ENCODE data around the gene CCDC171. TPM values are rescaled to one million over a fixed set of nuclear protein-coding genes. Genes with fewer than 3 reads are reported as not detected.

Gene CCDC171
- total RNA-seq, 2 donors from 2014 or later: 2.5 to 5.5 TPM

DNA sequence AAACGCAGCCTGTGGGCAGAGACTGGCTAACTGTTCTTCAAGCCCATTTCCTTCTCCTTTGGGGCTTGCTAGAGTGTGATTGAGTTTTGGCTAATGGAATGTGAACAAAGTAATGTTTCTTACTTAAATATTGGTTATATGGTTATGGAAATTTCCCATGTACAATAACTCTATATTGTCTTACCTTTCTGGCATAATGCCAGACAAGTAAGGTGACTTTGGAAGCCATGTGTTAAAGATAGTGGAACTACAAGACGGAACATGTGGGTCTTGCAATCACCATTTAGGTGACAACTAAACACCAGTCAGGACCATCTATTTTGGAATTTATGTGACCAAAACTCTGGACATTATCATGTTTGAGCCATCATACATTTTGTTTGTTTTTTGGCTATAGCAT lies 260.2 kb downstream of the CCDC171 start:
- Mint-ChIP-seq H3K9me3 (peaks cover 3% of the 10 kb centered on the region), H3K27me3 (no peaks in the 10 kb centered on the region), H3K36me3 (ENCODE audit: low read depth) (no peaks in the 10 kb centered on the region), H3K4me3 (no peak overlapping the region), H3K4me1 (no peaks in the 10 kb centered on the region), H3K27ac (no peak overlapping the region)
- no peak for ATAC-seq (replicated peaks)

DNA sequence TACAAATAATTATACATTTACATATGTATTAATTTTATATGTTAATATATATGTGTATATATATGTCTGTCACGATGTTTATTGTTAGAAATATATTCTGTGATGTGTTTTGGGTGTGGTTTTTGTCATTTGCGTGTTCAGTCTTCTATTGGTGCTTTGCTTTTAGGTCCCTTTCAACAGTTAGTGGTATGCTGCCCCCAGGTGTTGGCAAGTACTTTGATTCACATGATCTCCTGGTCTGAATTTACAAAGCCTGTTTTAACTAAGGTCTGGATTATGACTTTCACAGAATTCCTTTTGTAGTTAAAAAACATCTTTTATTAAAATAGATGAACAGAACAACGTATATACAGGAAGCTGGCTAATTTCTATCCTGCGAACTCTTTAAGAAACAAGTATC lies 271.5 kb downstream of the CCDC171 start:
- no peaks in the 10 kb centered on the region for H3K9me3 Mint-ChIP-seq
- no peaks in the 10 kb centered on the region for H3K4me1 Mint-ChIP-seq
- no peak overlapping the region for H3K4me3 Mint-ChIP-seq

GRCh38 chr9:15831384-15831783 lies 278.5 kb downstream of the CCDC171 start:
- no peaks in the 10 kb centered on the region for H3K4me1 Mint-ChIP-seq
- no peak overlapping the region for H3K27ac Mint-ChIP-seq
- no peaks in the 10 kb centered on the region for H3K9me3 Mint-ChIP-seq
- no peaks in the 10 kb centered on the region for H3K27me3 Mint-ChIP-seq
- H3K36me3 Mint-ChIP-seq (ENCODE audit: low read depth): no peaks in the 10 kb centered on the region
- ATAC-seq (replicated peaks): no peak
- no peak overlapping the region for H3K4me3 Mint-ChIP-seq

More for the DNA sequence above, 271.5 kb downstream of the CCDC171 start:
- no peak for ATAC-seq (replicated peaks)
- no peaks in the 10 kb centered on the region for H3K36me3 Mint-ChIP-seq (ENCODE audit: low read depth)
- H3K27me3 Mint-ChIP-seq: no peaks in the 10 kb centered on the region
- H3K27ac Mint-ChIP-seq: no peak overlapping the region

DNA sequence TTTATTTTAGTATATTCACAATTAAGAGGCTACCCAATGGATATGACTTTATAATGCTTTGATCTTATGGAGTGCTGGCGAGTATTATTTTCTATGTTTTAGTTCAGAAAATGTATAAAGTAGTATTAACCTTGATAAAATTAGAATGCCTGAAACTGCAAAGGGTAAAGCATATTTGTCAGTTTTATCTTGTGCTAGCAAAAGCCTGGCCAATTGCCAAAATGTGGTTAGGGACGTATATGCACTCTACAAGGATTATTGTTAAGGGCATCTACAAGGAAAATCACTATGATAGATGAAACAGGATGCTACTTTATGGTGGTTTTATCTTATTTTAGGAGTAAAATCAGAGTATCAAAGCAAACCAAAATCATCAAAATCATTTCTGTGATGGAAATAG lies 281.7 kb downstream of the CCDC171 start:
- no peak overlapping the region for H3K27ac Mint-ChIP-seq
- no peaks in the 10 kb centered on the region for H3K9me3 Mint-ChIP-seq
- H3K4me3 Mint-ChIP-seq: no peak overlapping the region
- ATAC-seq (replicated peaks): no peak
- no peaks in the 10 kb centered on the region for H3K4me1 Mint-ChIP-seq
- H3K36me3 Mint-ChIP-seq (ENCODE audit: low read depth): no peaks in the 10 kb centered on the region
- H3K27me3 Mint-ChIP-seq: no peaks in the 10 kb centered on the region

- H3K9me3 Mint-ChIP-seq: no peaks in the 10 kb centered on the region
- no peak overlapping the region for H3K4me3 Mint-ChIP-seq
- no peak overlapping the region for H3K27ac Mint-ChIP-seq
- H3K36me3 Mint-ChIP-seq (ENCODE audit: low read depth): no peaks in the 10 kb centered on the region
- H3K4me1 Mint-ChIP-seq: no peaks in the 10 kb centered on the region
- ATAC-seq (replicated peaks): no peak
- H3K27me3 Mint-ChIP-seq: no peaks in the 10 kb centered on the region
Measured at GRCh38 chr9:15837079-15837679, 284.3 kb downstream of the CCDC171 start.

- no peak overlapping the region for H3K4me3 Mint-ChIP-seq
- H3K4me1 Mint-ChIP-seq: no peaks in the 10 kb centered on the region
- ATAC-seq (replicated peaks): no peak
- no peak overlapping the region for H3K27ac Mint-ChIP-seq
- no peaks in the 10 kb centered on the region for H3K27me3 Mint-ChIP-seq
- H3K9me3 Mint-ChIP-seq: no peaks in the 10 kb centered on the region
- no peaks in the 10 kb centered on the region for H3K36me3 Mint-ChIP-seq (ENCODE audit: low read depth)
Measured at GRCh38 chr9:15842051-15842450, 289.2 kb downstream of the CCDC171 start.

GRCh38 chr9:15843316-15843715 lies 290.5 kb downstream of the CCDC171 start:
- no peaks in the 10 kb centered on the region for H3K9me3 Mint-ChIP-seq
- no peak overlapping the region for H3K4me3 Mint-ChIP-seq
- no peak for ATAC-seq (replicated peaks)
- no peaks in the 10 kb centered on the region for H3K36me3 Mint-ChIP-seq (ENCODE audit: low read depth)
- no peaks in the 10 kb centered on the region for H3K27me3 Mint-ChIP-seq
- no peaks in the 10 kb centered on the region for H3K4me1 Mint-ChIP-seq
- H3K27ac Mint-ChIP-seq: no peak overlapping the region

- H3K27me3 Mint-ChIP-seq: no peaks in the 10 kb centered on the region
- no peaks in the 10 kb centered on the region for H3K4me1 Mint-ChIP-seq
- no peak overlapping the region for H3K4me3 Mint-ChIP-seq
- H3K27ac Mint-ChIP-seq: no peak overlapping the region
- H3K36me3 Mint-ChIP-seq (ENCODE audit: low read depth): no peaks in the 10 kb centered on the region
- ATAC-seq (replicated peaks): no peak
- no peaks in the 10 kb centered on the region for H3K9me3 Mint-ChIP-seq
Measured at GRCh38 chr9:15843931-15844330, 291.1 kb downstream of the CCDC171 start.

GRCh38 chr9:15846611-15847010 lies 293.8 kb downstream of the CCDC171 start:
- H3K4me1 Mint-ChIP-seq: no peaks in the 10 kb centered on the region
- no peak overlapping the region for H3K4me3 Mint-ChIP-seq
- H3K27me3 Mint-ChIP-seq: no peaks in the 10 kb centered on the region
- H3K9me3 Mint-ChIP-seq: no peaks in the 10 kb centered on the region
- H3K27ac Mint-ChIP-seq: no peak overlapping the region
- no peak for ATAC-seq (replicated peaks)
- no peaks in the 10 kb centered on the region for H3K36me3 Mint-ChIP-seq (ENCODE audit: low read depth)

- Mint-ChIP-seq H3K27ac (no peak overlapping the region), H3K9me3 (no peaks in the 10 kb centered on the region), H3K4me3 (no peak overlapping the region), H3K27me3 (no peaks in the 10 kb centered on the region), H3K36me3 (ENCODE audit: low read depth) (no peaks in the 10 kb centered on the region), H3K4me1 (no peaks in the 10 kb centered on the region)
- no peak for ATAC-seq (replicated peaks)
Measured at GRCh38 chr9:15849871-15850270, 297.0 kb downstream of the CCDC171 start.

- no peaks in the 10 kb centered on the region for H3K36me3 Mint-ChIP-seq (ENCODE audit: low read depth)
- H3K9me3 Mint-ChIP-seq: no peaks in the 10 kb centered on the region
- no peaks in the 10 kb centered on the region for H3K4me1 Mint-ChIP-seq
- no peak for ATAC-seq (replicated peaks)
- H3K4me3 Mint-ChIP-seq: no peak overlapping the region
- H3K27me3 Mint-ChIP-seq: no peaks in the 10 kb centered on the region
- H3K27ac Mint-ChIP-seq: no peak overlapping the region
Measured at GRCh38 chr9:15851766-15852165, 298.9 kb downstream of the CCDC171 start.

- H3K27ac Mint-ChIP-seq: no peak overlapping the region
- H3K9me3 Mint-ChIP-seq: no peaks in the 10 kb centered on the region
- H3K4me3 Mint-ChIP-seq: no peak overlapping the region
- no peaks in the 10 kb centered on the region for H3K36me3 Mint-ChIP-seq (ENCODE audit: low read depth)
- ATAC-seq (replicated peaks): no peak
- no peaks in the 10 kb centered on the region for H3K27me3 Mint-ChIP-seq
- no peaks in the 10 kb centered on the region for H3K4me1 Mint-ChIP-seq
Measured at GRCh38 chr9:15856591-15856990, 303.7 kb downstream of the CCDC171 start.

GRCh38 chr9:15867334-15867733 lies 314.5 kb downstream of the CCDC171 start:
- Mint-ChIP-seq H3K27ac (no peak overlapping the region), H3K4me1 (no peaks in the 10 kb centered on the region), H3K9me3 (peaks cover 1% of the 10 kb centered on the region), H3K4me3 (no peak overlapping the region), H3K27me3 (no peaks in the 10 kb centered on the region), H3K36me3 (ENCODE audit: low read depth) (no peaks in the 10 kb centered on the region)
- no peak for ATAC-seq (replicated peaks)

DNA sequence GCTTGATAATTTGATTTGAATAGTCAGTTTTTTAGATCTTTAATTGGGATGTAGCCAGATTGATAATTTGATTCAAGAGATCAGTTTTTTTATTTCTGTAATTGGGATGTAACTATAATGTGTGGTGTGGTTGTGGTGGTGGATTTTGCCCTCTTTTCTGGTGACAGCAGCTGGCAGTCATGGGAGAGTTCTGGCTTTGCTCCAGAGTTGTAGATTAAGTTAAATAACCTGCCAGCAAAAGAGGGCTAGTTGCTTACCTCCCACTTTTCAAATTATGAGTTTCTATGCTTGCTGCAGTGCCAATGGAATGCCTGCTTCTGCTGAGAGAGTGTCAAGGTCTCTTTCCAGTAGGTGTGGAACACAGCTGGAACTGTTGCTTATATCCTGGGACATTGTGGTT lies 315.1 kb downstream of the CCDC171 start:
- no peak for ATAC-seq (replicated peaks)
- Mint-ChIP-seq H3K36me3 (ENCODE audit: low read depth) (no peaks in the 10 kb centered on the region), H3K27me3 (no peaks in the 10 kb centered on the region), H3K9me3 (no peaks in the 10 kb centered on the region), H3K4me3 (no peak overlapping the region), H3K4me1 (no peaks in the 10 kb centered on the region), H3K27ac (no peak overlapping the region)

GRCh38 chr9:15873573-15874177 lies 320.8 kb downstream of the CCDC171 start:
- Mint-ChIP-seq H3K36me3 (ENCODE audit: low read depth) (no peaks in the 10 kb centered on the region), H3K9me3 (no peaks in the 10 kb centered on the region), H3K4me1 (no peaks in the 10 kb centered on the region), H3K27me3 (no peaks in the 10 kb centered on the region), H3K27ac (no peak overlapping the region), H3K4me3 (no peak overlapping the region)
- no peak for ATAC-seq (replicated peaks)

DNA sequence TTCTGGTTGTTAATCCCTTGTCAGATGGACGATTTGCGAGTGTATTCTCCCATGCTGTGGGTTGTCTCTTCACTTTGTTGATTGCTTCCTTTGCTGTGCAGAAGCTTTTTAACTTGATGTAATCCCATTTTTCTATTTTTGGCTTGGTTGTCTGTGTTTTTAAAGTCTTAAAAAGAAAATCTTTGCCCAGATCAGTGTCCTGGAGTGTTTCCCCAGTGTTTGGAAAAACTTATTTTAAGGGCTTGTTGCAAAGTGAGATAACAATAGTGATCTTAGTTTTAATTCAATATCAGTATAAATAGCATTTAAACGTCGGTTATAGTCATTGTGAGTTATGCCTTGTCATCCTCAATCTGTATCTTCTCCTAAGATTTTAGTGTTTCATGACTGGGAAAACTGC lies 329.5 kb downstream of the CCDC171 start:
- ATAC-seq (replicated peaks): no peak
- no peaks in the 10 kb centered on the region for H3K36me3 Mint-ChIP-seq (ENCODE audit: low read depth)
- no peaks in the 10 kb centered on the region for H3K4me1 Mint-ChIP-seq
- H3K27ac Mint-ChIP-seq: no peak overlapping the region
- H3K9me3 Mint-ChIP-seq: no peaks in the 10 kb centered on the region
- H3K4me3 Mint-ChIP-seq: no peak overlapping the region
- no peaks in the 10 kb centered on the region for H3K27me3 Mint-ChIP-seq
